Measurements from ENCODE around the gene SDK2. TPM values are rescaled to one million over a fixed set of nuclear protein-coding genes. Genes with fewer than 3 reads are reported as not detected.

Gene SDK2
- total RNA-seq, 6 experiments from 2014 or later: 0.11 to 0.46 (median 0.25) TPM

- Histone ChIP-seq H3K27ac (no peak overlapping the region), H3K27me3 (no peaks in the 10 kb centered on the region), H3K9me3 (no peaks in the 10 kb centered on the region), H3K4me3 (no peak overlapping the region), H3K36me3 (no peaks in the 10 kb centered on the region), H3K4me1 (no peaks in the 10 kb centered on the region)
- ATAC-seq (no peak), DNase-seq (no peak)
- TF ChIP-seq POLR2A (IDR thresholded peaks at IDR 0.05) (no peak), CTCF (IDR thresholded peaks at IDR 0.05) (no peak)
- WGBS (ENCODE audit: insufficient coverage, low coverage, low lambda C conversion rate, missing lambda C conversion rate): no CpG with 5 or more reads among the region's 6 CpGs
- intact Hi-C loops (cut with DNase I): no loop called here
Observed at GRCh38 chr17:73582359-73582758, 61.9 kb downstream of the SDK2 start.

- Histone ChIP-seq H3K36me3 (no peaks in the 10 kb centered on the region), H3K4me1 (no peaks in the 10 kb centered on the region), H3K27me3 (no peaks in the 10 kb centered on the region), H3K9me3 (no peaks in the 10 kb centered on the region), H3K27ac (no peak overlapping the region), H3K4me3 (no peak overlapping the region)
- 100% methylated on average over 1 of the region's 7 CpGs for WGBS (ENCODE audit: insufficient coverage, low coverage, low lambda C conversion rate, missing lambda C conversion rate)
- no peak for TF ChIP-seq CTCF (IDR thresholded peaks at IDR 0.05)
- no peak for TF ChIP-seq POLR2A (IDR thresholded peaks at IDR 0.05)
- DNase-seq (no peak), ATAC-seq (no peak)
- intact Hi-C loops (cut with DNase I): no loop called here
Observed at GRCh38 chr17:73581379-73581778, 62.9 kb downstream of the SDK2 start.

GRCh38 chr17:73580073-73580710 lies 64.1 kb downstream of the SDK2 start:
- Histone ChIP-seq H3K27ac (no peak overlapping the region), H3K4me3 (no peak overlapping the region), H3K36me3 (no peaks in the 10 kb centered on the region), H3K27me3 (no peaks in the 10 kb centered on the region), H3K9me3 (no peaks in the 10 kb centered on the region), H3K4me1 (no peaks in the 10 kb centered on the region)
- ATAC-seq: no peak
- WGBS (ENCODE audit: insufficient coverage, low coverage, low lambda C conversion rate, missing lambda C conversion rate): 61% methylated on average over 7 of the region's 12 CpGs
- intact Hi-C loops (cut with DNase I): no loop called here
- no peak for DNase-seq
- TF ChIP-seq CTCF (IDR thresholded peaks at IDR 0.05) (no peak), POLR2A (IDR thresholded peaks at IDR 0.05) (no peak)

- no peaks in the 10 kb centered on the region for H3K9me3 ChIP-seq
- no peaks in the 10 kb centered on the region for H3K36me3 ChIP-seq
- DNase-seq (no peak), ATAC-seq (no peak)
- H3K27ac ChIP-seq: no peak overlapping the region
- H3K4me3 ChIP-seq: no peak overlapping the region
- H3K4me1 ChIP-seq: no peaks in the 10 kb centered on the region
- whole genome bisulfite sequencing (ENCODE audit: insufficient coverage, low coverage, low lambda C conversion rate, missing lambda C conversion rate): 34% methylated on average over 3 of the region's 6 CpGs
- no peaks in the 10 kb centered on the region for H3K27me3 ChIP-seq
- TF ChIP-seq POLR2A (IDR thresholded peaks at IDR 0.05) (no peak), CTCF (IDR thresholded peaks at IDR 0.05) (no peak)
- intact Hi-C loops (cut with DNase I): no loop called here
Observed at GRCh38 chr17:73576556-73577098, 67.6 kb downstream of the SDK2 start.

All from right lobe of liver (tissue), 6 donors.